GM18873 (cell line): ENCODE results near the gene GP1BA.

Source experiments
- ATAC-seq: cut with Tn5 transposase; IDR thresholded peaks from one replicate; pipeline ENCODE4 v1.9.1; 2021; ENCODE audit warnings: mild to moderate bottlenecking, moderate library complexity, moderate number of reproducible peaks; ENCODE audit not compliant: unreplicated experiment, low FRiP score

The GP1BA gene

GRCh38 chr17:4948931-4949320, 16.8 kb downstream of the GP1BA start:
- ATAC-seq = peak; percentile 17

GRCh38 chr17:4949321-4950074, 17.4 kb downstream of the GP1BA start:
- peak; percentile 30 for ATAC-seq

GRCh38 chr17:4950075-4950745, 18.1 kb downstream of the GP1BA start:
- no peak for ATAC-seq

- ATAC-seq = no peak
These were observed 18.7 kb downstream of the GP1BA start, which contains the start of gene ENO3 for GRCh38 chr17:4950746-4951204. Gene ENO3 (plus strand): TSS chr17:4951119. CDS start chr17:4951830, 711 bp downstream.

GRCh38 chr17:4951486-4951885, 19.4 kb downstream of the GP1BA start:
- ATAC-seq = no peak

GRCh38 chr17:4953451-4953961, 21.4 kb downstream of the GP1BA start:
- ATAC-seq = no peak

- no peak for ATAC-seq
These were observed 23.0 kb downstream of the GP1BA start for GRCh38 chr17:4955091-4955490.

GRCh38 chr17:4956493-4957061, 24.5 kb downstream of the GP1BA start:
- no peak for ATAC-seq

GRCh38 chr17:4958102-4958501, 26.0 kb downstream of the GP1BA start:
- no peak for ATAC-seq

GRCh38 chr17:4959261-4959965, 27.3 kb downstream of the GP1BA start:
- no peak for ATAC-seq

GRCh38 chr17:4960279-4960922, 28.3 kb downstream of the GP1BA start:
- no peak for ATAC-seq

- no peak for ATAC-seq
These were observed 33.4 kb downstream of the GP1BA start for GRCh38 chr17:4965311-4965986.

GRCh38 chr17:4966844-4967538, 34.9 kb downstream of the GP1BA start:
- ATAC-seq = peak; percentile 79

- ATAC-seq = peak; percentile 52
These were observed 35.7 kb downstream of the GP1BA start, which contains the start of gene SPAG7 for GRCh38 chr17:4967539-4968485. Gene SPAG7 (minus strand): TSS chr17:4967817. CDS start chr17:4967804, 13 bp downstream.

- no peak for ATAC-seq
These were observed 36.5 kb downstream of the GP1BA start for GRCh38 chr17:4968486-4969046.

GRCh38 chr17:4969047-4969550, 37.0 kb downstream of the GP1BA start:
- no peak for ATAC-seq

GRCh38 chr17:4969551-4970173, 37.6 kb downstream of the GP1BA start:
- ATAC-seq = no peak
